A549 (cell line): Measurements from ENCODE around the gene SPAST.

Source experiments
- BHLHE40 ChIP-seq: IDR thresholded peaks from 2 replicates; pipeline ENCODE4 v1.6.1; 2012; ENCODE audit warnings: low read depth, low read length, inconsistent platforms
- CHD2 ChIP-seq: fragments of 150-350 bp; IDR thresholded peaks from 2 replicates; pipeline ENCODE4 v1.6.1; 2014; ENCODE audit warnings: low read length; ENCODE audit not compliant: partially characterized antibody
- CHD4 ChIP-seq: fragments of 200-600 bp; sonication (generic); IDR thresholded peaks from 2 replicates; pipeline ENCODE4 v1.6.1; 2016; ENCODE audit warnings: antibody characterized with exemption, mild to moderate bottlenecking, borderline replicate concordance
- RCOR1 ChIP-seq: fragments of 150-350 bp; IDR thresholded peaks from 2 replicates; pipeline ENCODE4 v1.6.1; 2014; ENCODE audit warnings: antibody characterized with exemption, low read length, low read depth
- SMC3 ChIP-seq: fragments of >200 bp; sonication (Bioruptor Twin); formaldehyde crosslinking; IDR thresholded peaks from 3 replicates; pipeline ENCODE4 v1.6.1; 2018; ENCODE audit warnings: inconsistent platforms
- TP53 ChIP-seq: fragments of 250-450 bp; sonication (Bioruptor Pico); IDR thresholded peaks from 2 replicates; pipeline ENCODE4 v1.5.0; 2021; ENCODE audit warnings: mild to moderate bottlenecking, moderate library complexity
- ZFP36 ChIP-seq: fragments of 450-650 bp; IDR thresholded peaks from 2 replicates; pipeline ENCODE4 v1.6.1; 2014; ENCODE audit warnings: borderline replicate concordance; ENCODE audit not compliant: partially characterized antibody
- TF ChIP-seq, protein P1 (sequence below): fragments of >200 bp; sonication (Bioruptor Twin); formaldehyde crosslinking; IDR thresholded peaks from 3 replicates; pipeline ENCODE4 v1.5.1; 2016
- TF ChIP-seq, protein P2 (sequence below): fragments of 450-650 bp; IDR thresholded peaks from 2 replicates; pipeline ENCODE4 v1.6.1; 2014; ENCODE audit warnings: antibody characterized with exemption

DNA sequence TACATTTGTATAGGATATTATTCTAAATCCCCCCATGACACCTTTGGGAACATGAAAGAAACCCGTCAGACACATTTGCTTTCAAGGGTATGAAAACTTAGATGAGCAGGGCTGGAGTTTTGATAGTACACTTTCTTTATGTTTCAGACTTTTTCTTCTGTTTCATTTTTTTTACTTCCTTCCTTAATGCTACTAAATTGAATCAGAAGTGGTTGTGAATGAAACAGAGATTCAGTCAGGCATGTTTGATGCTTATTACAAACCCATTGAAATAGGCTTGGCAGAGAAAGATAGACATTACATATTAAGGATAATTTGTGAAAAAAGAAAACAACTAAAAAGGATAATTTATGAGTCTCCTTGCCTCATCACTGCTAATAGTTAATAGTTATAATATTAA lies 129.1 kb downstream of the SPAST start:
- TF ChIP-seq ZFP36 = no peak
- TF ChIP-seq, protein P1, sequence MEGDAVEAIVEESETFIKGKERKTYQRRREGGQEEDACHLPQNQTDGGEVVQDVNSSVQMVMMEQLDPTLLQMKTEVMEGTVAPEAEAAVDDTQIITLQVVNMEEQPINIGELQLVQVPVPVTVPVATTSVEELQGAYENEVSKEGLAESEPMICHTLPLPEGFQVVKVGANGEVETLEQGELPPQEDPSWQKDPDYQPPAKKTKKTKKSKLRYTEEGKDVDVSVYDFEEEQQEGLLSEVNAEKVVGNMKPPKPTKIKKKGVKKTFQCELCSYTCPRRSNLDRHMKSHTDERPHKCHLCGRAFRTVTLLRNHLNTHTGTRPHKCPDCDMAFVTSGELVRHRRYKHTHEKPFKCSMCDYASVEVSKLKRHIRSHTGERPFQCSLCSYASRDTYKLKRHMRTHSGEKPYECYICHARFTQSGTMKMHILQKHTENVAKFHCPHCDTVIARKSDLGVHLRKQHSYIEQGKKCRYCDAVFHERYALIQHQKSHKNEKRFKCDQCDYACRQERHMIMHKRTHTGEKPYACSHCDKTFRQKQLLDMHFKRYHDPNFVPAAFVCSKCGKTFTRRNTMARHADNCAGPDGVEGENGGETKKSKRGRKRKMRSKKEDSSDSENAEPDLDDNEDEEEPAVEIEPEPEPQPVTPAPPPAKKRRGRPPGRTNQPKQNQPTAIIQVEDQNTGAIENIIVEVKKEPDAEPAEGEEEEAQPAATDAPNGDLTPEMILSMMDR = no peak
- TF ChIP-seq, protein P2, sequence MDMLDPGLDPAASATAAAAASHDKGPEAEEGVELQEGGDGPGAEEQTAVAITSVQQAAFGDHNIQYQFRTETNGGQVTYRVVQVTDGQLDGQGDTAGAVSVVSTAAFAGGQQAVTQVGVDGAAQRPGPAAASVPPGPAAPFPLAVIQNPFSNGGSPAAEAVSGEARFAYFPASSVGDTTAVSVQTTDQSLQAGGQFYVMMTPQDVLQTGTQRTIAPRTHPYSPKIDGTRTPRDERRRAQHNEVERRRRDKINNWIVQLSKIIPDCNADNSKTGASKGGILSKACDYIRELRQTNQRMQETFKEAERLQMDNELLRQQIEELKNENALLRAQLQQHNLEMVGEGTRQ = no peak
- TF ChIP-seq CHD2 = no peak
- no peak for TF ChIP-seq SMC3
- TF ChIP-seq RCOR1 = no peak
- no peak for TF ChIP-seq TP53
- no peak for TF ChIP-seq BHLHE40
- no peak for TF ChIP-seq CHD4
